ENCODE measurements around the gene MSN.

DNA sequence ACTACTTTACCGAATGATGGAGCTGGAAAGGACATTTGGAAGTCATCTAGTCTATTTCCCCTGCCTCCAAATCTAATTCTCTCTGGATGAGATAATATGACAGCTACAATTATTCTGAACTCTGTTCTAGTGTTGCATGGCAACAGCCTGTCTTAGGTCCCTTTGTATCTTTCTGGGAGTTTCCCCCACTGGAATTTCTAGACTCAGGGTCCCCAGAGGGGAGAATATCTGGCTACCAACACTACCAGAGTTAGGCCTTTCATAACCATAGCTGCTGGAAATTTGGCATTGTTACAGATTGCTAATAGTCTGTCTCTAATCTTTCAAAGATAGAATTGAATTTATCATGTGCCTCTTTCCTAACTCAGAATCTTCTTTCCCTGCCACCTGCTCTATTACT, 4.5 kb downstream of the MSN start:
- TF ChIP-seq EZH2phosphoT487 (IDR thresholded peaks at IDR 0.05; ENCODE audit: insufficient read depth, low read depth) = no peak
- TF ChIP-seq EZH2 (IDR thresholded peaks at IDR 0.05; ENCODE audit: insufficient read depth, poor library complexity, severe bottlenecking) = no peak

All from GM23248 (cell line).